ENCODE measurements around the gene TENM4. TPM values are rescaled to one million over a fixed set of nuclear protein-coding genes. Genes with fewer than 3 reads are reported as not detected.

The TENM4 gene
- total and polyA plus RNA-seq, 2 of the 8 experiments (the other 6 are each of a cell fraction or from before 2014, with no cell fraction given): 3.5 to 7.2 TPM

DNA sequence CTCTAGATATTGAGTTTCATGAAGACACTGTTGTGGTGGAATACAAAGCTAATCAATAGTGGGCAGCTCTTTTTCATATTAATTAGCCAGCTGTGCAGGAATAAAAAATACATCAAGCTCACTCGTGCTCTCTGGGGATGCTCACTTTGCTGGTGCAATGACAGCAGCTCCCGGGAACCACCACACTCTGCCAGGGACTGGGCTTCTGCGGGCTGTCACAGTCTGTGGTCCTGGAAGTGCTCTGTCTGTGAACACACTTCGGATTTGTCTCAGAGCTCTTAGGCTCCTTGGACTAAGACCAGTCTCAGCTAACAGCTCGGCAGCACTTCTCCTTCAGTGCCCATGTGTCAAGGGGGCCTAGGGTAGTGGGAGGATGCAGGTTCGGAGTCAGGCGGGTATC, 393.5 kb downstream of the TENM4 start:
- Histone ChIP-seq H4K91ac (replicated peaks; ENCODE audit: insufficient read length, low read length) (no peak overlapping the region), H3K23me2 (ENCODE audit: low read depth, low read length) (no peaks in the 10 kb centered on the region), H3K14ac (ENCODE audit: insufficient read length) (no peak overlapping the region), H3K56ac (replicated peaks; ENCODE audit: insufficient read length, low read depth, low read length) (no peak overlapping the region), H3K9ac (replicated peaks in 1 of 4; ENCODE audit: extremely low read depth in 1 of 4, low read depth in 3 of 4, low read length in 3 of 4) (no peak overlapping the region), H3K18ac (ENCODE audit: extremely low read depth, low read length) (no peak overlapping the region), H3K4me1 (replicated peaks in 1 of 4; ENCODE audit: control insufficient read depth in 3 of 4, insufficient read depth in 4 of 4, low read length in 3 of 4) (no peaks in the 10 kb centered on the region), H3K23ac (ENCODE audit: insufficient read length) (no peak overlapping the region), H2BK12ac (ENCODE audit: low read depth, low read length) (no peak overlapping the region), H3K9me3 (ENCODE audit: insufficient read depth in 2 of 2, low read depth in 1 of 2, low read length in 1 of 2) (no peaks in the 10 kb centered on the region), H2BK20ac (ENCODE audit: low read length) (no peak overlapping the region), H4K20me1 (replicated peaks in 1 of 2; ENCODE audit: control insufficient read depth in 1 of 2, insufficient read depth in 2 of 2, low read length in 2 of 2) (no peaks in the 10 kb centered on the region), H3K4me2 (ENCODE audit: insufficient read depth in 1 of 2, low read depth in 2 of 2, low read length in 2 of 2) (no peak overlapping the region), H2BK15ac (ENCODE audit: low read length) (no peak overlapping the region), H3K79me2 (ENCODE audit: control insufficient read depth in 1 of 2, insufficient read depth in 2 of 2, low read length in 2 of 2) (no peaks in the 10 kb centered on the region), H3K4ac (replicated peaks; ENCODE audit: insufficient read length, low read depth, low read length) (no peak overlapping the region), H3K36me3 (ENCODE audit: control insufficient read depth in 2 of 4, insufficient read depth in 4 of 4, low read length in 3 of 4) (no peaks in the 10 kb centered on the region), H2AK5ac (ENCODE audit: low read depth, low read length) (no peak overlapping the region), H2BK120ac (replicated peaks; ENCODE audit: low read depth, low read length) (no peak overlapping the region), H3K79me1 (ENCODE audit: low read depth, low read length) (no peaks in the 10 kb centered on the region), H4K8ac (ENCODE audit: extremely low read depth, insufficient read depth, low read length) (no peak overlapping the region), H2BK5ac (ENCODE audit: low read depth, low read length) (no peak overlapping the region), H4K5ac (ENCODE audit: insufficient read length, low read depth, low read length) (no peak overlapping the region), H2AFZ (ENCODE audit: low read length) (no peak overlapping the region), H3K4me3 (ENCODE audit: extremely low read depth in 1 of 4, insufficient read depth in 2 of 4, low read depth in 3 of 4, low read length in 4 of 4) (no peak overlapping the region), H3K27ac (ENCODE audit: low read depth, low read length) (no peak overlapping the region), H3K27me3 (replicated peaks in 1 of 4; ENCODE audit: control insufficient read depth in 3 of 4, extremely low read depth in 1 of 4, insufficient read depth in 3 of 4, low read length in 3 of 4) (no peaks in the 10 kb centered on the region)
- TF ChIP-seq CHD1 (IDR thresholded peaks at IDR 0.05; ENCODE audit: low read depth, low read length) (no peak), TAF7 (optimal IDR thresholded peaks at IDR 0.05; ENCODE audit: borderline replicate concordance, low read depth, low read length) (no peak), POLR2A (IDR thresholded peaks at IDR 0.05; ENCODE audit: control extremely low read depth in 1 of 2, low read depth in 2 of 2, low read length in 2 of 2) (no peak)
- POLR2A ChIA-PET (ENCODE audit: partially characterized antibody): no interaction called here
- 89% methylated on average over 7 of the region's 7 CpGs; no CpG with 5 or more reads in 1 of the 2 experiments for WGBS, 2 experiments (ENCODE audit: extremely low coverage in 1 of 2, insufficient coverage in 1 of 2, insufficient read length in 1 of 2, insufficient replicate concordance in 2 of 2, low coverage in 1 of 2, low lambda C conversion rate in 2 of 2, missing lambda C conversion rate in 1 of 2)
- CTCF ChIA-PET (ENCODE audit: partially characterized antibody): interaction anchor here (0.7 to 1.6 kb wide), 8 partner anchors 29 to 401 kb away, joined by 3 to 4 read pairs (median 3); no protein-coding TSS in a partner anchor
- DNase-seq (ENCODE audit: low read depth in 1 of 2, low spot score in 2 of 2) (no peak), FAIRE-seq (no peak)
